Left lung (tissue), 10 donors: ENCODE data around the gene AUP1. TPM values are rescaled to one million over a fixed set of nuclear protein-coding genes. Genes with fewer than 3 reads are reported as not detected.
"Not testable (repeated sequence)": the region's sequence is repeated elsewhere in the genome, so short reads cannot be mapped to it uniquely, and the experiment has no call there.

Experiments
- ATAC-seq: fragments of 200-7000 bp; cut with Tn5 transposase; one replicate; pipeline ENCODE4 v1.9.1; 2020; ENCODE audit warnings: moderate library complexity
- DNase-seq, 4 donors: peaks; one replicate each; pipeline ENCODE4 v3.0.0-alpha.2; 2013 to 2020
- H3K27ac ChIP-seq, 2 donors: fragments of 200-600 bp; sonication (generic) in 1 of 2; one replicate each; pipeline versions ENCODE4 v1.5.0 to v1.8.0; 2020 to 2021
- H3K27me3 ChIP-seq, 2 donors: fragments of 200-600 bp; sonication (generic) in 1 of 2; one replicate each; pipeline versions ENCODE4 v1.5.0 to v1.8.0; 2020 to 2021
- H3K36me3 ChIP-seq, 2 donors: fragments of 200-600 bp; sonication (generic) in 1 of 2; one replicate each; pipeline versions ENCODE4 v1.5.0 to v1.8.0; 2020 to 2021
- H3K4me1 ChIP-seq, 2 donors: fragments of 200-600 bp; one replicate each; pipeline ENCODE4 v1.8.0; 2021
- H3K4me3 ChIP-seq, 2 donors: fragments of 200-600 bp; sonication (generic) in 1 of 2; one replicate each; pipeline versions ENCODE4 v1.5.0 to v1.8.0; 2020 to 2021; ENCODE audit warnings: mild to moderate bottlenecking in 1 of 2
- H3K9me3 ChIP-seq, 2 donors: fragments of 200-600 bp; sonication (generic) in 1 of 2; one replicate each; pipeline versions ENCODE4 v1.5.0 to v1.8.0; 2020 to 2021
- intact Hi-C, 2 donors: fragments of 100-400 bp; cut with DNase I; formaldehyde crosslinking; loops; one replicate each; pipeline versions ENCODE4 v1.11.2 to v1.14.2; 2022
- polyA plus RNA-seq, 6 donors: library from polyadenylated mRNA; unstranded; fragments of 120-200 nt; gene quantifications; one replicate each; pipeline ENCODE4 v1.2.1, GENCODE V29; 2013; ENCODE audit not compliant: insufficient read length in 6 of 6
- total RNA-seq, 2 donors: library from RNA; stranded (reverse); fragmentation: NEBNext Ultra II Directional; extraction: Animal tissue kit (Norgen Biotek cat#: 25700); gene quantifications; one replicate each; pipeline ENCODE4 v1.2.1, GENCODE V29; 2021
- TF ChIP-seq, protein P1 (sequence below), 2 donors: fragments of 200-600 bp; sonication (generic) in 1 of 2; IDR thresholded peaks; one replicate each; pipeline versions ENCODE4 v1.5.0 to v1.8.0; 2021; ENCODE audit warnings: antibody characterized with exemption in 2 of 2
- donor health status: DM: no; HTN: yes; CAD: no.
- donor health status: DM: no; HTN: no; CAD: no.

Gene AUP1
- total and polyA plus RNA-seq, 8 donors, result 82.1 to 132 (median 96.1) TPM

DNA sequence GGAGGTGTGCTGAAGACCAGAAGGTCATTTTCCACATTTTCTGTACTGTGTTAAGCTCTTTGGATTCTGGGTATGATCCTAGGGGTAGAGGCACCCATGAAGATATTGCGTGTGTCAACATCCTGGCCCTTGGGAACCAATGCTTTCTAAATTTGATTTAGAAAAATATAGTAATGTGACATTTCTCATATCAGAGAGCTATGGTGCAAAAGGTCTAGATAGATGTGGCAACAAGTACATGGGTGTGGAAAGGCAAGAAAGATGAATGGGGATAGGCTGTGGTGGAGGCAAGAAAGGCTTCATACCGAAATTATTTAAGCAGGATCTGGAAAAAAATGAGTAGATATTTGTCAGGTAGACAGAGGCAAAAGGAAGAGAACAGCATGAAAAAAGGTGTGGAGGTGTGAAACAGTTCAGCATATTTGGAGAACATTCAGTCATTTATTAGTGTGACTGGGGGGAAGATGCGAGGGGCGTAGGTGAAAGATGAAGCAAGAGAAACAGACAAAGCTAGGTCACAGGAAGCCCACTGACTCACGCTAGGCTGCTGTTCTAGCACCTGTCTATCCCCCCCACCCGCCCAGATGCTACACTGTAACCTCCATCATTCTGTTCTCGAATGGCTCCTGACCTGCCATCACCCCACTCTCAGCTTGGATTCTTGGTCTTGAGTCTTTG lies 36.7 kb upstream of the AUP1 start:
- DNase-seq (no peak), ATAC-seq (no peak)
- no peaks in the 10 kb centered on the region for H3K9me3 ChIP-seq
- H3K27me3 ChIP-seq, result no peaks in the 10 kb centered on the region
- H3K27ac ChIP-seq, result no peak overlapping the region
- H3K4me1 ChIP-seq, result peaks cover 0 to 20% of the 10 kb centered on the region in 2 donors
- TF ChIP-seq, protein P1, sequence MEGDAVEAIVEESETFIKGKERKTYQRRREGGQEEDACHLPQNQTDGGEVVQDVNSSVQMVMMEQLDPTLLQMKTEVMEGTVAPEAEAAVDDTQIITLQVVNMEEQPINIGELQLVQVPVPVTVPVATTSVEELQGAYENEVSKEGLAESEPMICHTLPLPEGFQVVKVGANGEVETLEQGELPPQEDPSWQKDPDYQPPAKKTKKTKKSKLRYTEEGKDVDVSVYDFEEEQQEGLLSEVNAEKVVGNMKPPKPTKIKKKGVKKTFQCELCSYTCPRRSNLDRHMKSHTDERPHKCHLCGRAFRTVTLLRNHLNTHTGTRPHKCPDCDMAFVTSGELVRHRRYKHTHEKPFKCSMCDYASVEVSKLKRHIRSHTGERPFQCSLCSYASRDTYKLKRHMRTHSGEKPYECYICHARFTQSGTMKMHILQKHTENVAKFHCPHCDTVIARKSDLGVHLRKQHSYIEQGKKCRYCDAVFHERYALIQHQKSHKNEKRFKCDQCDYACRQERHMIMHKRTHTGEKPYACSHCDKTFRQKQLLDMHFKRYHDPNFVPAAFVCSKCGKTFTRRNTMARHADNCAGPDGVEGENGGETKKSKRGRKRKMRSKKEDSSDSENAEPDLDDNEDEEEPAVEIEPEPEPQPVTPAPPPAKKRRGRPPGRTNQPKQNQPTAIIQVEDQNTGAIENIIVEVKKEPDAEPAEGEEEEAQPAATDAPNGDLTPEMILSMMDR (IDR thresholded peaks at IDR 0.05), result no peak
- H3K36me3 ChIP-seq, result no peaks in the 10 kb centered on the region
- H3K4me3 ChIP-seq, result no peak overlapping the region
- intact Hi-C loops, result no loop called here

DNA sequence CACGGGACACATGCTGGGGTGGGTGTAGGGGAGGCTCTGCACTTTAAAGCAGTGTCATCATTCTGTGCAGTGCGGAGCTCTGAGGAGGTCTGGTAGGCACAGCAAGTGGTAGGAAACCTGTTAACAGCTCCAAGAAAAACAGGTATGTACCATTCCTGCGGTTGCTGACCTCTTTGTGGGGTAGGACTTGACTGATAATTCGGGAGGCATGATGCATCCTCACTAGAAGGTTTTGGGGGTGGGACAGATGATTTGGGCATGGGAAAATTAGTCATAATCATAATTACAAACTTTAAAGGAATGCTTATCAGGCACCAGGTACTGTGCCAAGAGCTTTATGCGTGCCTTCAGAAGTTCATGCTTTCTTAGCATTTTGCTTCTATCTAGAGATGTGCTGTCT lies 34.7 kb upstream of the AUP1 start:
- intact Hi-C loops, result no loop called here

DNA sequence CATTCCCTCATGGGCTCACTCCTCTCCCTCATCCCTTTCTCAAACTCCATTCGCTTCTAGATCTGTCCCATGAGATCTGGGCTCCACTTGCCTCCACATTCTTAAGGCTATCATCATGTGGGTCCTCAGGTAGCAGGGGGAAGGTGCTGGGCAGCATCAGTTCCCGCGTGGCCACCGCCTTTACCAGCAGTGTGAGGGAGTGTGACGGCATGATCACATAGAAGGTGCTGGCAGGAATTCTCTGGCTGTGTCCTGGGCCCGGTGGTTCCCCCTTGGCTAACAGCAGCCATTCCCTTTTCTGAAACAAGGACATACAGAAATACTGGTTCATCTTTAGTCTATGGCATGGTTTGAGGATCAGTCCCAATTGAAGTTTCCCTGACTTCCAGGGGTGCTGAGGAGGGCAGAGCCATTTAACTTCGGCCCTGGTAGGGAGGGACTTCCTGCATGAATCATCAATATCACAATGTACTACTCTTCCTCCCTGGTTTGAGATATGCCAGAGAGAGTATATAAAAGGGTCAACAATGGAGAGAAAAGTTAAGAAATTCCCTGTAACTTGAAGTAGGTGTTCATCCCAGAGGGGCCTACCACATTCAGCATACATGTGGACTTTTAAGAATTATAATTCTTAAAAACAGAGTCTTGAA lies 32.7 kb upstream of the AUP1 start:
- no peaks in the 10 kb centered on the region for H3K36me3 ChIP-seq
- ATAC-seq (no peak), DNase-seq (no peak)
- H3K4me1 ChIP-seq, result peaks cover 0 to 27% of the 10 kb centered on the region in 2 donors
- intact Hi-C loops, result no loop called here
- no peaks in the 10 kb centered on the region for H3K9me3 ChIP-seq
- H3K4me3 ChIP-seq, result no peak overlapping the region
- peaks cover 0 to 7% of the 10 kb centered on the region in 2 donors for H3K27me3 ChIP-seq
- TF ChIP-seq, protein P1 (IDR thresholded peaks at IDR 0.05), result no peak
- H3K27ac ChIP-seq, result no peak overlapping the region

More for the DNA sequence above, 34.7 kb upstream of the AUP1 start:
- Histone ChIP-seq H3K9me3 (no peaks in the 10 kb centered on the region), H3K4me3 (no peak overlapping the region), H3K4me1 (peaks cover 0 to 20% of the 10 kb centered on the region in 2 donors), H3K36me3 (no peaks in the 10 kb centered on the region), H3K27ac (no peak overlapping the region), H3K27me3 (peaks cover 0 to 7% of the 10 kb centered on the region in 2 donors)
- no peak for DNase-seq
- ATAC-seq, result no peak
- TF ChIP-seq, protein P1 (IDR thresholded peaks at IDR 0.05), result no peak

DNA sequence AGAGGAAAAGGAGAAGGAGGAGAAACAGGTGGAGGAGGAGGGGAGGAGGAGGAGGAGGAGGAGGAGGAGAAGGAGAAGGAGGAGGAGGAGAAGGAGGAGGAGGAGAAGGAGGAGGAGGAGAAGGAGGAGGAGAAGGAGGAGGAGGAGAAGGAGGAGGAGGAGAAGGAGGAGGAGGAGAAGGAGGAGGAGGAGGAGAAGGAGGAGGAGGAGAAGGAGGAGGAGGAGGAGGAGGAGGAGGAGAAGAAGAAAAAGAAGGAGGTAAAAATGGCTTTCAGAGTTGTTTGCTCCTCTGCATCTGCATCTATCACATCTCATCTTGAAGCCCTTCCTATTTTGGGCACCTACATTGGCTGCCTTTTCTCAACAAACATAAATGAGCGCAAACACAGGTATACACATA lies 31.5 kb upstream of the AUP1 start:
- Histone ChIP-seq H3K4me1 (peaks cover 0 to 27% of the 10 kb centered on the region in 2 donors), H3K36me3 (peaks cover 0 to 11% of the 10 kb centered on the region in 2 donors)
- H3K4me3 ChIP-seq, DNase-seq, H3K9me3 ChIP-seq, H3K27me3 ChIP-seq, H3K27ac ChIP-seq, ATAC-seq, intact Hi-C loops: not testable (repeated sequence)

DNA sequence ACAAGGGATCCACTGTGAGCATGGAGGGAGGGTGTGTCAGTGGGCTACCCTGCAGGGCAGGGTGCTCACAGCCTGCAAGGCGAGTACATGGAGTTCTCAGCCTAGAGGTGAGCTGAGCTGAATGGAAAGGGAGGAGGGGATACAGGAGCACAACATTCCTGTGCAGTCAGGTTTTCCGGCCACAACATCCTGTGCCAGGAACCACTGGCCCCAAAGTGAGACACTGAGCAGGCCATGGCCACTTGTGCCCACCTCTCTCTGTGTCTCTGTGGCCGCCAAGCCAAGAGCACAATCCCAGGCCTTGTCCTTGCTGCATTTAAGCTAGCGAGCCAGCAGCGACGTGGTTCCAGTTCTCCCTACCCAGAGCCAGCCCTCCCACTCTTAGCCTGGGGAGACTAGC lies 31.1 kb upstream of the AUP1 start:
- peaks cover 0 to 31% of the 10 kb centered on the region in 2 donors for H3K4me1 ChIP-seq
- H3K4me3 ChIP-seq, result no peak overlapping the region
- ATAC-seq, result no peak
- TF ChIP-seq, protein P1 (IDR thresholded peaks at IDR 0.05), result no peak
- DNase-seq, result no peak
- peaks cover 0 to 11% of the 10 kb centered on the region in 2 donors for H3K36me3 ChIP-seq
- H3K27me3 ChIP-seq, result peaks cover 0 to 7% of the 10 kb centered on the region in 2 donors
- H3K9me3 ChIP-seq, result no peaks in the 10 kb centered on the region
- H3K27ac ChIP-seq, result no peak overlapping the region
- intact Hi-C loops, result no loop called here
